GM19452 (cell line): ENCODE results near the gene COG2.
"Not testable (repeated sequence)": the region's sequence is repeated elsewhere in the genome, so short reads cannot be mapped to it uniquely, and the experiment has no call there.

Source experiments
- ATAC-seq: cut with Tn5 transposase; IDR thresholded peaks from one replicate; pipeline ENCODE4 v1.9.1; 2021; ENCODE audit not compliant: unreplicated experiment

Gene COG2

GRCh38 chr1:230713547-230713914, 71.2 kb downstream of the COG2 start:
- no peak for ATAC-seq

- ATAC-seq: no peak
Observed at GRCh38 chr1:230713915-230714764, 71.9 kb downstream of the COG2 start, which contains the start of gene AGT. Gene AGT (minus strand): TSS chr1:230714122. CDS start chr1:230710823, 3,299 bp downstream.

GRCh38 chr1:230715510-230715909, 73.2 kb downstream of the COG2 start:
- no peak for ATAC-seq

GRCh38 chr1:230716453-230716852, 74.2 kb downstream of the COG2 start:
- ATAC-seq: not testable (repeated sequence)

- ATAC-seq: no peak
Observed at GRCh38 chr1:230717251-230717650, 75.0 kb downstream of the COG2 start.

- ATAC-seq: not testable (repeated sequence)
Observed at GRCh38 chr1:230721849-230722522, 79.7 kb downstream of the COG2 start.

GRCh38 chr1:230725256-230726012, 83.2 kb downstream of the COG2 start:
- ATAC-seq: no peak

- ATAC-seq: no peak
Observed at GRCh38 chr1:230728710-230729392, 86.6 kb downstream of the COG2 start.

- ATAC-seq: no peak
Observed at GRCh38 chr1:230730977-230731376, 88.7 kb downstream of the COG2 start.

GRCh38 chr1:230735447-230735846, 93.2 kb downstream of the COG2 start:
- ATAC-seq: no peak

GRCh38 chr1:230737622-230738262, 95.5 kb downstream of the COG2 start:
- no peak for ATAC-seq

GRCh38 chr1:230739564-230740290, 97.4 kb downstream of the COG2 start:
- no peak for ATAC-seq
